HG03439 (cell line): ENCODE measurements around the gene SLC50A1.
"Not testable (repeated sequence)": the region's sequence is repeated elsewhere in the genome, so short reads cannot be mapped to it uniquely, and the experiment has no call there.

ENCODE experiments used
- ATAC-seq: cut with Tn5 transposase; IDR thresholded peaks from one replicate; pipeline ENCODE4 v1.9.1; 2021; ENCODE audit warnings: mild to moderate bottlenecking, moderate library complexity; ENCODE audit not compliant: unreplicated experiment

SLC50A1 gene

DNA sequence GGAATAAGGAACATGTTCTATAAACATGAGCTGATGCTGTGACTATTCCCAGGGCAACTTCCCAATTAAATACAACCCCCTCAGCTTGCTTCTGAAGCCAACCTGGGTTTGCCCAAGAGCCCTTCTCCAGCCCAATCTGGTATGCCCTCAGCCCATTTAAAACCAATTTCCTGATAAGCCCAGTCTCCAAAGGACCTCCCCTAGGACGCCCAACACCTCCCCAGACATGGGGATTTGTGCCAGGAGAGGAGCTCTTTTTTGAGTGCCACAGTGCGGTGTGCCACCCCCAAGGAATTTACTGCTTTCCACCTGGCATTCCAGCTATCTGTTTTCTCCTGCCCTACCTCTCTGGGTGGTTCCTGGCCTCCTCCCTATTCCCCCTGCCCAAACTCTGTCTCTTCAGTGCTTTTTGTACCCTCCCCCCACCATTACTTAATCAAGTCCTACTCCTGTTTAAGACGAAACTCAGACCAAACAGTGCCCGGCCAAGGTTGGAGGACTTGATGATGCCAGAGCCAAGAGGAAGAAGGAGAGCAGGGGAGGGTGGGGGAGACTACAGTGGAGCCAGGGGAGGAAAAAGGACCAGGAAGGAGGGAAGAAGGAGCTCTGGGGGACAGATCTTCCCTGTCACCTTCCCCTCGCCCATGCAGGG, 19.4 kb upstream of the SLC50A1 start:
- ATAC-seq, result no peak

DNA sequence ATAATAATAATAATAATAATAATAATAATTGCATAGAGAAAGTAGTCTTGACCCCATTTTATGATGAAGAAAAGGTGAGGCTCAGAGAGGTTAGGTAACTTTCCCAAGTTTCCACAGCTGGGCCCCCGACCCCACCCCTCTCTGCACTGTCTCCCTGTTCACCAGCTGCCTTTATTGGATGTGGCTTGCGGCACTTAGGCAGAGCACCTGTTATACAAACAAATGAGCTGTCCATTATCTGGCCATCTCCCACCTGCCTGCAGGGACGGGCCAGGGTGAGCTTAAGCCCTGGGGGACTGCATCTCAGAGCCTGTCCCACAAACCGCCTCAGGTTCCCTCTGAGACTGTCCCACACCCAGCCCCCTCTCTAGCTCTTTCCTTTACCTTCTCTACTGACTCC, 18.0 kb upstream of the SLC50A1 start:
- ATAC-seq, result no peak

DNA sequence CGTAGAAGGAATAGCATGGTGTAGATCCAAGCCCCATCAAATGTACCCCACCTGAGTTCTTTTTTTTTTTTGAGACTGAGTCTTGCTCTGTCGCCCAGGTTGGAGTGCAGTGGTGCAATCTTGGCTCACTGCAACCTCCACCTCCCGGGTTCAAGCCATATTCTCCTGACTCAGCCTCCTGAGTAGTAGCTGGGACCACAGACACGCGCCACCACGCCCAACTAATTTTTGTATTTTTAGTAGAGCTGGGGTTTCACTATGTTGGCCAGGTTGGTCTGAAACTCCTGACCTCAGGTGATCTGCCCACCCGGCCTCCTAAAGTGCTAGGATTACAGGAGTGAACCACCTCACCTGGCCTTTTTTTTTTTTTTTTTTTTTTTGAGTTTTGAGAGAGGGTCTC, 17.6 kb upstream of the SLC50A1 start:
- not testable (repeated sequence) for ATAC-seq

DNA sequence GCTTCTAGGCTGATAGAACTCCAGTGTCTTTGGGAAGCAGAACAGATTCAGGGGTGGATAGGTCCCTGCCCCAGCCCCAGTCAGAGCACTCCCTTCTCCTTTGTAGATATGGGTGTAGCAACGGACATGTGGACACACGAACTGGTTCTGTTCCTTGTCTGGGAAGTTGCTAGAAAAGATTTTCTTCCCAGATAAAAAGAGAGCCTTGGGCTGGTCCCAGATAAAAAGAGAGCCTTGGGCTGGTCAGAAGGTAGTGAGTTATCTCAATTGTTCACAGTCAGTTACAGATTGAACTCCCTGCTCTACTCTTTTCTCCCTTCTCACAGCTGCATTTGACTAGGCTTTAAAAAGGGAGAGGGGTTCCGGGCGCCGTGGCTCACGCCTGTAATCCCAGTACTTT, 15.4 kb upstream of the SLC50A1 start:
- no peak for ATAC-seq

DNA sequence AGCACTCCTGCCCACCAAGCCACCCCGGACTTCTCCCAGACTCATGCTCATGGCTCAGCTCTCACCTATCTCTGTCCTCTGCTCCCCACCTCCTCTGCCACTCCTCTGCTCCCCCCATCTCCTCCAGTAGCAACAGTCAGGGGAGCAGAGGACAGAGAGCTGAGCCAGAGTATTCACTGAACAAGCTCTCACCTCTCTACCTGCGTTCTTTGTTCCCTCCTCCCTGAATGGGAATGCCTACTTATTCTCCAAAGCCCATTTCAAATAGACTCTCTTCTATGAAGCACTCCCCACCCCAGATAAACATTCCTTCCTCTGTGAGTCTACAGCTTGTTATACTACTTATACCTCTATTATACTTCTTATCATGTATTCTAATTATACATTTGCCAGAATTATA, 14.4 kb upstream of the SLC50A1 start:
- no peak for ATAC-seq

DNA sequence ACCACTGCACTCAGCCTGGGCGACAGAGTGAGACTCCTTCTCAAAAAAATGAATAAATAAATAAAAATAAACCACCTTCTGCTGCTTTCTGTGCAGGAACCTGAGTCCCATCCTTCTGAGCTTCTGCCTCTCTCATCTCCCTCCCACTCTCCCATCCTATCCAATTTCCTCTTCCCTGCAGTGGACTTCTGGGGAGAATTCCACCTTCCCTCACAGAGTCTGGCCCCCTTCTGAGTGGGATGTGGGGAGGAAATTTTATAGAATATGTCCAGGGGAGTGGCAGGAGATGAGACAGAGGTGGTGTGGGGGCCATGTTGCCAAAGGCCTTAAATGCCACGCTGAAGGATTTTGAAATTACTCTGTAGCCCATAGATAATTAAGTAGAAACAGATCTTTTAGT, 13.3 kb upstream of the SLC50A1 start:
- no peak for ATAC-seq

DNA sequence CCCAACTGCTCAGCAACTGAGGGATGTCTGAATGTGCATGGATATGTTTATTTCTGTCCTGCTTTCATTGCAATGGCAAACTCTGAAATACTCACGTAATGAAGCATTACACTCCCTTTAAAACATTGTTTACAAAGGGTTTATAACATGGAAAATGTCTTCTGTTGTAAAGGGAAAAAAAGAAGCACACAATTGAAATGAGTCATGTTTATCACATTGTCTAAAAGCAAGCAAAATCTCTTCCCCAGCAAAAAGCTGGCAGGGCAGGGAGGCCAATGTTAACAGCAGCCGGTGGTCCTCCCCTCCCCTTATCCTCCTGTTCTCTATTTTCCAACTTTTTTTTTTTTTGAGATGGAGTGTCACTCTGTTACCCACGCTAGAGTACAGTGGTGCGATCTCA, 11.9 kb upstream of the SLC50A1 start:
- ATAC-seq, result no peak

DNA sequence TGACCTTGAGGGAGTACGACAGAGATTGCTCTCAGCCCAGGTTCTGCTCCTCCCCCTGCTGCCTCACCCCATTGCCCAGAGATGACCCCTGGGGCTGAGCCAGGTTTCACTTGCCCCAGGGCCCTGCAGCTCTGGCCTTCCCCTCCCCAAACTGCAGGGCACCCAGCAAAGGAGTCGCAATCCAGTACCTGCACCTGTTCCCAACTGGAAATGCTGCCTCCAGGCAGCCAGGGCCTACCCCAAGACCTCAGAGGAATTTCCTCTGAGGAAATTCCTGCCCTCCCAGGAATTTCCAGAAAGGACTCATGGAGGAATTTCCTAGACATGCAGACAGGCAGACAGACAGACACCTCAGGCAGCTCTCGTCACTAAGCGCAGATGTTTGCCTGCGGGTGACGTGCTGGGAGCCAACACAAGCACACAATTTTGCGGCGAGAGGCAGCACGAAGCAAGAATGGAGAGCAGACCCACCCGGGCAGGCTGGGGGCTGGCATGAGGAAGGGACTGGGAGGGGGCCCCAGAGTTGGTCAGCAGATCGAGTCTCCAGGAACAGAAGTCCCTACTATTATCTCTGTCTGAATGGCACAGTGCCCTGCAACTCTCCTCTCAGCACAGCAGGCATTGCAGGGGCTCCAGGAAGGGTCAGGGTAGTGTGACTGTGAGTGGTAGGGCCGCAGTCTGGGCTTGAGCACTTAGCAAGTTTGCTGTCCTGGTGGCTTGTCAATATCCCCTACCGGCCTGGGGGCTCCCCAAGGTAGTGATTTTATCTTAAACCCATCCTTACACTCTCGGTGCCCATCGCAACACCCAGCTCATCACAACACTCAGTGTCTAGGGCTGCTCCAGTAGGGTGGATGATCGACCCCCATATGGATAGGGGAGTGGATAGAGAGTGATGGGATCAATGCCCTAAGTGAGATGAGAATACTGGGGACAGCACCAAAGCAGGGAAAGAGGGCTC, 10.9 kb upstream of the SLC50A1 start:
- no peak for ATAC-seq

DNA sequence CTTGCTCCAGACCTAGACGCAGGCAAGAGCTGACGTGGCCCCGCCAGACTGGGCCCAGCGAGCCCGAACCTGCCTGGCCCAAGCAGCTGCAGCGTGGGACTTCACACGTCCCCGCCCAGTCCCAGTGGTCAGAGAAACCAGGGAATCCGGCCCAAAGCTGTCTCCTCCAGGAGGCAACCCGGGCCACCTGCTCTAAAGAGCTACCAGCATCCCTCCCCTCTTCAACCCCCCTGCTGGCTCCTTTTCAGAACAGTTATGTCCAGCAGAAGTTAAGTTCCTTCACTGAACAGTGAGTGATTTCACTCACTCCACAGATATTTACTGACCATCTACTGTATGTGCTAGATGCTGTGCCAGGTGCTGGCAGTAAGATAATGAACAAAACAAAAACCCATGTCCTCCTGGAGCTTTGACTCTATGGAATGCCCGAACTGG, 10.1 kb upstream of the SLC50A1 start:
- ATAC-seq, result no peak

DNA sequence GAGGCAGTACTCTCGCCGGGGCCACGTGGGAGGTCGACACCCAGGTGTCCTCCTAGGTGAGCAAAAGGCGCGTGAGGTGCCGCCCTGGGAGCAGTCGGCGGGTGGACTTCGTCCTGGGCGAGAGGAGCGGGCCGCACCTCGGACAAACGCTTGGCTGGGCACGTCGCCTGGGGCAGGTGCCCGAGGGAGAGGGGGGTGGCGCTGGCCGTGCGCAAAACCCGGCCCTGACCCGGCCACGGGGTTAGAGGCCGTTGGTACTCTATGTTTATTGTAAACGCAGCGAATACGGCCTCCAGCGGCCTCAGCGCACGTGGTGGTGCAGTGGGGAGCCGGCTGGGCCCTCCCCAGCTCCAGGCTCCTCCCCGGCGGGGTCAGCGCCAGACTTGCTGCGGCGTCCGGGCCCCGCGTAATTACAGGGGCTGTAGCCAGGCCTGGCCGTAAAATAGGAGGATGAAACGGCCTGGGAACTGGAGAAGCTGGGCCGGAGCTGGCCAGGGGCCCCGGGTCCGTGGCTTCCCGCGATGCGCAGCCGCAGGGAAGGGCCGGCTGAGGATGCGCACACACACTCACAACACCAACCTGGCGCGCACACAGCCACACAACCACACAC, 9.6 kb upstream of the SLC50A1 start:
- no peak for ATAC-seq

DNA sequence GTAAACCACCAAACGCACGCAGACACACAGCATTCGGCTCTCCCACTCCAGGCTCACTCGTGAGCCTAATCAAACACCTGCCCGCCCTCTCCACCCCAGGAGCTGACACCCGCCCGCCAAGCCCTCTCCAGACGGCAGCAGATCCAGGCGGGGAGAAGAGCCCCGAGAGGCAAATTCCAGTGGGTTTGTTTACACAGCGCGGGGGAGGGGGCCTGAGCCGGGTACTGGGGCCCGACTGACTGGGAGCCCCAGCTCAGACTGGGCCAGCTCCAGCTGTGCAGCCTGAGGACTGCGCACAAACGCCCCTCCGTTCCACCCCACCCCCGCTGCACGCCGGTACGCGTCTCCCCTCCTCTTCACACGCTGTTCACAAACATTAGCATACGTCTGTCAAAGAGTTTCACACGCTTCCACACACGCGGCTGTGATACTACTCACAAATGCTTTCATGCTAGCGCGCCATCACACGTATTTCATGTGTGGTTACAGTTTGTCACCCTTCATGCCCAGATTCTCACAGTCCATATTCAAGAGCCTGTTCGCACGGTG, 9.0 kb upstream of the SLC50A1 start:
- no peak for ATAC-seq

DNA sequence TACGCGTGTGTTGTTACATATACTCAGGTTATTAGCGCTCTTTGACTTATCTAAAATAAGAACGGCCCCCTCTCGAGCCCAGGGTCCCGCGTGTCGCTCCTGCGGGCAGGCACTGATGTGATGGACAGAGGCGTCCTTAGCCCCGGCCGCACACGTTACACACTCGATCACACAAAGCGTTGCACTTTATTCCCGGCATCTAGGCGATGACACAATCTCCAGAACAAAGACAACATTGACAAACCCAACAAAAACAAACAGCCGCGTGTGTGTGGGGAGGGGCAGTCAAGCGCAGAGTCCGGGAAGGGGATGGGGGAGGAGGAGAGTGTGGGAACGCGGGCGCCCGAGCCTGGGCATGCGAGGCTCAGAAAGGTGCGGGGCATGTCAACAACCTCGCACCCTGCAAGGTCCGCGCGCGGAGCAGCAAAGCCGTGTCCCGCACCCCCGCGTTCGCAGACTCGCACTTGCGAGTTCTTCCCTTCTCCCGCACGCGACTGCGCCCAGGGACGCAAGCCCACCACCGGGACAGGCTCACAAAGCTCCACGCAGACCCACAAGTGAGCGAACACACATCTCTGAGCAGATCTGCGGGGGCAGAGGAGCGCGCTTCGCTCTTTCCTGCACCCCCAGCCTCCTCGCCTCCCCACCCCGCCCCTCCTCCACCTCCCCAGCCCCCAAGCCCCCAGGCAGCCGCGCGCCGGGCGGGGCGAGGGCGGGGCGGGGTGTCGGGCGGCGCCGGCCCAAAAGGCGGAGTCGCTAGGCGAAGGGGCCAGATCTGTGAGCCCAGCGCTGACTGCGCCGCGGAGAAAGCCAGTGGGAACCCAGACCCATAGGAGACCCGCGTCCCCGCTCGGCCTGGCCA, 8.3 kb upstream of the SLC50A1 start, which contains the start of gene EFNA1:
Gene EFNA1 (plus strand): TSS at position 772 of the 862 bp plus-strand sequence. CDS start 102 bp downstream, outside the sequence.
- no peak for ATAC-seq

DNA sequence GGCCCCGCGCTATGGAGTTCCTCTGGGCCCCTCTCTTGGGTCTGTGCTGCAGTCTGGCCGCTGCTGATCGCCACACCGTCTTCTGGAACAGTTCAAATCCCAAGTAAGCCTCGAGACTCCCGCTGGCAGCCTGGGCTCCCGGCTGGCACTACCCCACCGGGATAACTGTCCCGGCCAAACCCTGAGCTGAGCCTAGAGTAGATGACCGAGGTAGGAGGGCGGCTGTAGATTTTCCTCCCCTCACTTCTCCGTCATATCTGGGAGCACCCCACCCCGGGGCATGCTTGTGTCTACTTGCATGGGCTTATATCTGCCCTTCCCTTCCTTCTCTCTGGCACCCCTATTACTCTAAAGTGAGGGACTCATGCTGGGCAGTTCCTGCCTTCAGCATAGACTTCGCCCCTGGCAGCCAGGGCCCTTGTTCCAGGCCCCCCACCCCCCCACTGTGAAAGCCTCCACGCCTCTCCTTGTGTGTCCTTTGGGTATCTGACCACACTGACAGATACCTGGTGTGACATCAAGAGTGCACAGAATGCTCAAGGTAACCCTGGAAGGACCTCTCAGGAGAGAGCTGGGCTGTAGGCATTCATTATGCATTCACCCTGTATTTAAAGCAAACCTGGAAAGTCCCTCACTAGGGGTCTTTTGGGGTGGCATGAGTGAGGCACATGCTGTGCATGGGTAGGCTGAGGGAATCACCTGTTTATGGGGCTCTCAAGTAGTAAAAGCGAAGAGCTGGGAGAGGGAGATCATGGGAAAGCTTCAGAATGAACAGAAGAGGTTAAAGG, 7.5 kb upstream of the SLC50A1 start:
- no peak for ATAC-seq

DNA sequence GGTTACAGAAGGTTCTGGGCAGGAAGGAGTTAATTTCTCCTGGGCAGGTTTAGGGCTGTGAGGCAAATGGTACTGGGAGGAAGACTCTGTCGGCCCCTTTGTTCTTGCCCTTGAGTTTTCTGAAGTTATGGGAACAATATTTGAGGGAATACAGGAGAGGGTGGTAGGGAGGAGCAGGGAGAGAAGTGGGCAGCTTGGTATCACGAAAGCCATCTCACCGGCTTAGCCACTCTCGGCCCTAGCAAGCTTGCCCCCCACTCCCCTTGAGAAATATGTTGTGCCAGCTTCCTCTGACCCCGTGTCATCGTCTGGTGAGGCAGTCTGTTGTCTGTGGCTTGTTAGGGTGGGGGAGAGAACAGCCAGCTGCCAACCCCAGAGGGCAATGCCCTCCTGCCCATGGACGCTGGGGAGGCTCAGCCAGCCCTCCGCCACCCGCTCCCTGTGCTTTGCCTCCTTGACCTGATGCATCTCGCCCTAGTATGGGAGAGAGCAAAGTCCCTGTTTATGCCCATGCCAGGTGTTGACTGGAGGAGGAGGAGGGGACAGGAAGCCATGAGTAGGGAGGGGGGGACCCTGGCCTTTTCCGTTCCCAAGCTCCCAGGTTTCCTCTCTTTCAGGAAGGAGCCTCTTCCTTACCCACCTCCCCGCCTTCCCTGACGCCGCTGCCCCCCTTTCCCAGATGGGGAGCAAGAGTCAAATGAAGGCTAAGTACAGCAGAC, 6.7 kb upstream of the SLC50A1 start:
- ATAC-seq, result no peak

DNA sequence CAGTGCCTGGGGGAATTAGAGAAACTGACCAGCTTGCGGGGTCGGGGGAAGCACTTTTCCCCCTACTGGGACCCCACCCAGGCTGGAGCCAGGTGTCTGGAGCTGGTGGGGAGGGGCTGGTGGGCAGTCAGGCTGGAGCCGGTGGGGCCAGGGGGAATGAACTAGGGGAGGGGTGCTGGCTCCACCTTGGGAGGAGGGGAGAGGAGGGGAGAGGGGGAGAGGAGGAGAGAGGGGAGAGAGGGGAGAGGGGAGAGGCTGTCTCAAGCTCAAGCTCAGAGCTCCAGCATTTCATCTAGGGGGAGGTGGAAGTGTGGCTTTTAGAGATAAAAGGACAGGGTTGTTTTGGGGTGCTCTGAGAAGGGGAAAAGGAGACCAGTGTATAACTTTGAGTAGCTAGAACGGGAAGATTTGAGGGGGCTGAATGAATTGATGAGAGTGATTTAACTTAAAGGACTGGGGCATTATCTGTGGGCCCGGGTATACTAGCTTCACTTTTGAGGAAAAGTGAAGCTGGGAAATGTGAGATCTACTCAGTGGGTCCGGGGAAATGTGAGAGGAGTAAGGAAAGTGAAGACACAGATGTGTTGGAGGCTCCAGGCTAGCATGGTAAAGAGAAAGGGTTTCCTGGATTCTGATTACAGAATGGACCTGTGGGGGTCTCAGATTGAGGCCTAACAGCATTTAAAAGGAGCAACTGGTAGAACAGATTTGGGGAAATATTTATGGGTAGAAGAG, 5.2 kb upstream of the SLC50A1 start:
- ATAC-seq, result no peak

DNA sequence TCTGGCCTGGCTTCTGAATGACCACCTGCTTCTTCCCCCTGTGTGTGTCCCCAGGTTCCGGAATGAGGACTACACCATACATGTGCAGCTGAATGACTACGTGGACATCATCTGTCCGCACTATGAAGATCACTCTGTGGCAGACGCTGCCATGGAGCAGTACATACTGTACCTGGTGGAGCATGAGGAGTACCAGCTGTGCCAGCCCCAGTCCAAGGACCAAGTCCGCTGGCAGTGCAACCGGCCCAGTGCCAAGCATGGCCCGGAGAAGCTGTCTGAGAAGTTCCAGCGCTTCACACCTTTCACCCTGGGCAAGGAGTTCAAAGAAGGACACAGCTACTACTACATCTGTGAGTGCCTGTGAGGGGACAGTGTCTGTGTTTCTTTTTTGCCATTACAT, 4.4 kb upstream of the SLC50A1 start:
- no peak for ATAC-seq

DNA sequence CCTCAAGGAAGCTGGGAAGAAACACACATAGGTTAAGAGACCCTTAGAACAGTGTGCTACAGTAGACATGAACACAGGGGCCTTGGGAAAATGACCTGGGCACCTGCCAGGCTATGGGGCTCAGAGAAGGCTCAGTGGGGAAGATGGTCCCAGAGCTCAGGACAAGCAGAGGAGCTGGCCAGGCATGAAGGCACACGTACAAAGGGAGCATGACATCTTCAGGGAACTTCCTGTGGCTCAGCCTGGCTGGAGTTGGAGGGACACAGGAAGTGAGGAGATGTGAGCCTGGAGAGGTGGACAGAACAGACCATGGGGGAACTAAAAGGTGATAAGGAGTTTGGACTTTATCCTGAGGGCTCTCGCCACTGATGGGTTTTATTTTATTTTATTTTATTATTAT, 3.8 kb upstream of the SLC50A1 start:
- ATAC-seq, result no peak

DNA sequence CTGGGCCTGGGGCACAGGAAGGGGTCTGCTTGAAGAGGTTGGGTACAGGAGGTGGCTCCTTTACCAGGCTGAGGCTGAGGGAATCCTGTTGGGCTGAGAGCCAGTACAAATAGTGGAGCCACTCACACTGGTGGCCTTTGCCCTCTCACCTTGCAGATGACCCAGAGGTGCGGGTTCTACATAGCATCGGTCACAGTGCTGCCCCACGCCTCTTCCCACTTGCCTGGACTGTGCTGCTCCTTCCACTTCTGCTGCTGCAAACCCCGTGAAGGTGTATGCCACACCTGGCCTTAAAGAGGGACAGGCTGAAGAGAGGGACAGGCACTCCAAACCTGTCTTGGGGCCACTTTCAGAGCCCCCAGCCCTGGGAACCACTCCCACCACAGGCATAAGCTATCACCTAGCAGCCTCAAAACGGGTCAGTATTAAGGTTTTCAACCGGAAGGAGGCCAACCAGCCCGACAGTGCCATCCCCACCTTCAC, 1.8 kb upstream of the SLC50A1 start:
- ATAC-seq, result no peak
